HEK293 (cell line): ENCODE results near the gene C8B.

ENCODE experiments used
- PRDM1 ChIP-seq: fragments of 450-650 bp; formaldehyde crosslinking; IDR thresholded peaks from 2 replicates; pipeline ENCODE4; 2016; ENCODE audit warnings: missing biosample characterization, missing genetic modification characterization
- SP2 ChIP-seq: fragments of 450-650 bp; formaldehyde crosslinking; IDR thresholded peaks from 2 replicates; pipeline ENCODE4 v1.5.1; 2016; ENCODE audit warnings: missing biosample characterization, missing genetic modification characterization
- ZNF214 ChIP-seq: fragments of 450-650 bp; formaldehyde crosslinking; IDR thresholded peaks from 2 replicates; pipeline ENCODE4 v1.5.1; 2017; ENCODE audit warnings: missing biosample characterization, mild to moderate bottlenecking, missing genetic modification characterization, borderline replicate concordance
- ZNF221 ChIP-seq: fragments of 450-650 bp; formaldehyde crosslinking; IDR thresholded peaks from 2 replicates; pipeline ENCODE4 v1.5.1; 2017; ENCODE audit warnings: missing biosample characterization, missing genetic modification characterization, borderline replicate concordance
- ZNF433 ChIP-seq: fragments of 450-650 bp; formaldehyde crosslinking; IDR thresholded peaks from 2 replicates; pipeline ENCODE4 v1.5.1; 2016; ENCODE audit warnings: missing biosample characterization, missing genetic modification characterization, low read depth
- ZNF544 ChIP-seq: fragments of 450-650 bp; formaldehyde crosslinking; IDR thresholded peaks from 2 replicates; pipeline ENCODE4 v1.5.0; 2017; ENCODE audit warnings: missing biosample characterization, missing genetic modification characterization
- ZNF76 ChIP-seq: fragments of 450-650 bp; formaldehyde crosslinking; IDR thresholded peaks from 2 replicates; pipeline ENCODE4; 2016; ENCODE audit warnings: low read depth, missing biosample characterization, missing genetic modification characterization, borderline replicate concordance
- ZXDB ChIP-seq: fragments of 450-650 bp; formaldehyde crosslinking; IDR thresholded peaks from 2 replicates; pipeline ENCODE4 v1.5.1; 2016; ENCODE audit warnings: missing biosample characterization, missing genetic modification characterization
- TF ChIP-seq, protein P1 (sequence below): fragments of 450-650 bp; formaldehyde crosslinking; IDR thresholded peaks from 2 replicates; pipeline ENCODE4 v1.5.1; 2016; ENCODE audit warnings: missing biosample characterization, missing genetic modification characterization
- TF ChIP-seq, protein P2 (sequence below): fragments of 450-650 bp; formaldehyde crosslinking; IDR thresholded peaks from 2 replicates; pipeline ENCODE4 v1.5.1; 2016; ENCODE audit warnings: missing biosample characterization, missing genetic modification characterization

DNA sequence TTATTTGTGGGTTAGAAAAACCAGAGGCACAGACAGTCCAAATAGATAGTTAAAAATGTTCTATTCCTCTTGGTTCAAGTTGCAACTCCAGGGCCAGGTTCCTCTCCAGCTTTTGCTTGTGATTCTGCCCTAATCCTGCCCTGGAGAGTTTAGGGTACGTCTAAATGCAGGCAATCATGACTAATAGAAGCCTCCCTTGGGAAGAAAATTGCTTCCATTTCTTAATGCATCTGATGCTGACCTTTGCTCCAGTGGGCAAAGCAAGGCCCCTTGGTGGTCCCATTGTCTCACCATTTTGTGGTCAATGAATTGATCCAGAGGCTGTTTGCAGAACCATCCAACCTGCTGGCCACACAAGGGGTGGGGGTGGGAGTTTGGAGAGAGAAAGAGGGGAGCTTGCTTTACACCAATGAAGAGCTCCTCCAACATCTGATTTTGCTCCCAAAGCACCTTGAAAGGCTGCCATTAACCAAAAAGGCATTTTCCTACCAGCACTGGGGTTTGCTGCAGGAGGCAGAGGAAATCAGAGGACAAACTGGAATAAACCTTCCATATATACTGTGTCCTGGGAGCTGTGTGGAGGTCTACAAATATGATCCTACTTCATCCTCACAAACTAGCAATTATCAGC, 31.3 kb downstream of the C8B start:
- TF ChIP-seq ZNF76 (tag by site-specific recombination) (no peak), ZNF221 (no peak), ZNF433 (tag by site-specific recombination) (no peak), PRDM1 (tag by site-specific recombination) (no peak), SP2 (tag by site-specific recombination) (no peak), ZNF214 (tag by site-specific recombination) (no peak), ZXDB (no peak), ZNF544 (tag by site-specific recombination) (no peak)
- TF ChIP-seq, protein P1, sequence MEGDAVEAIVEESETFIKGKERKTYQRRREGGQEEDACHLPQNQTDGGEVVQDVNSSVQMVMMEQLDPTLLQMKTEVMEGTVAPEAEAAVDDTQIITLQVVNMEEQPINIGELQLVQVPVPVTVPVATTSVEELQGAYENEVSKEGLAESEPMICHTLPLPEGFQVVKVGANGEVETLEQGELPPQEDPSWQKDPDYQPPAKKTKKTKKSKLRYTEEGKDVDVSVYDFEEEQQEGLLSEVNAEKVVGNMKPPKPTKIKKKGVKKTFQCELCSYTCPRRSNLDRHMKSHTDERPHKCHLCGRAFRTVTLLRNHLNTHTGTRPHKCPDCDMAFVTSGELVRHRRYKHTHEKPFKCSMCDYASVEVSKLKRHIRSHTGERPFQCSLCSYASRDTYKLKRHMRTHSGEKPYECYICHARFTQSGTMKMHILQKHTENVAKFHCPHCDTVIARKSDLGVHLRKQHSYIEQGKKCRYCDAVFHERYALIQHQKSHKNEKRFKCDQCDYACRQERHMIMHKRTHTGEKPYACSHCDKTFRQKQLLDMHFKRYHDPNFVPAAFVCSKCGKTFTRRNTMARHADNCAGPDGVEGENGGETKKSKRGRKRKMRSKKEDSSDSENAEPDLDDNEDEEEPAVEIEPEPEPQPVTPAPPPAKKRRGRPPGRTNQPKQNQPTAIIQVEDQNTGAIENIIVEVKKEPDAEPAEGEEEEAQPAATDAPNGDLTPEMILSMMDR, result no peak
- TF ChIP-seq, protein P2, sequence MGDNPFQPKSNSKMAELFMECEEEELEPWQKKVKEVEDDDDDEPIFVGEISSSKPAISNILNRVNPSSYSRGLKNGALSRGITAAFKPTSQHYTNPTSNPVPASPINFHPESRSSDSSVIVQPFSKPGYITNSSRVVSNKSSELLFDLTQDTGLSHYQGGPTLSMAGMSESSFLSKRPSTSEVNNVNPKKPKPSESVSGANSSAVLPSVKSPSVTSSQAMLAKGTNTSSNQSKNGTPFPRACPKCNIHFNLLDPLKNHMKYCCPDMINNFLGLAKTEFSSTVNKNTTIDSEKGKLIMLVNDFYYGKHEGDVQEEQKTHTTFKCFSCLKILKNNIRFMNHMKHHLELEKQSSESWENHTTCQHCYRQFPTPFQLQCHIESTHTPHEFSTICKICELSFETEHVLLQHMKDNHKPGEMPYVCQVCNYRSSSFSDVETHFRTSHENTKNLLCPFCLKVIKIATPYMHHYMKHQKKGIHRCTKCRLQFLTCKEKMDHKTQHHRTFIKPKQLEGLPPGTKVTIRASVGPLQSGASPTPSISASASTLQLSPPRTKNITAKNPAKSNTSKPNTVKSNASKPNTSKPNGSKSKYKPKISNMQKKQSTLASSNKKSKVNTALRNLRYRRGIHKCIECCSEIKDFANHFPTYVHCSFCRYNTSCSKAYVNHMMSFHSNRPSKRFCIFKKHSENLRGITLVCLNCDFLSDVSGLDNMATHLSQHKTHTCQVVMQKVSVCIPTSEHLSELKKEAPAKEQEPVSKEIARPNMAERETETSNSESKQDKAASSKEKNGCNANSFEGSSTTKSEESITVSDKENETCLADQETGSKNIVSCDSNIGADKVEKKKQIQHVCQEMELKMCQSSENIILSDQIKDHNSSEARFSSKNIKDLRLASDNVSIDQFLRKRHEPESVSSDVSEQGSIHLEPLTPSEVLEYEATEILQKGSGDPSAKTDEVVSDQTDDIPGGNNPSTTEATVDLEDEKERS (tag by site-specific recombination), result no peak
